A673 (cell line): ENCODE measurements around the gene CYCS. TPM values are rescaled to one million over a fixed set of nuclear protein-coding genes. Genes with fewer than 3 reads are reported as not detected.

ENCODE experiments used
- BruUV-seq: library from RNA; stranded (reverse); fragments of 400-500 nt; replicated peaks from 2 replicates; lab custom pipeline; 2021; lab: Mats Ljungman, UMichigan
- CTCF ChIA-PET: fragments of 300-600 bp; sonication (Branson Sonifier 250); formaldehyde crosslinking; loops from one replicate; lab custom pipeline; 2022; ENCODE audit warnings: antibody characterized with exemption; lab: Charles Lee
- POLR2A ChIA-PET: fragments of 300-600 bp; sonication (Branson Sonifier 250); formaldehyde crosslinking; loops from one replicate; lab custom pipeline; 2022; ENCODE audit warnings: antibody characterized with exemption; ENCODE audit not compliant: low non-redundant PET; lab: Charles Lee
- DNase-seq: peaks from one replicate; pipeline ENCODE4 v3.0.0-alpha.2; 2015; ENCODE audit warnings: low spot score
- H3K27ac ChIP-seq: fragments of 200-600 bp; sonication (generic); 2 replicates; pipeline ENCODE4 v1.5.1; 2016; ENCODE audit warnings: mixed run types, low read depth, mild to moderate bottlenecking, mixed read lengths, antibody characterized with exemption, low read length; ENCODE audit not compliant: poor library complexity, severe bottlenecking
- H3K27me3 ChIP-seq: fragments of 200-600 bp; sonication (generic); replicated peaks from 2 replicates; pipeline ENCODE4 v1.6.1; 2017; ENCODE audit warnings: mixed run types, low read depth, mild to moderate bottlenecking, mixed read lengths, antibody characterized with exemption, low read length; ENCODE audit not compliant: insufficient read depth, poor library complexity
- H3K36me3 ChIP-seq: fragments of 200-600 bp; sonication (generic); 2 replicates; pipeline ENCODE4 v1.6.1; 2016; ENCODE audit warnings: mixed run types, mild to moderate bottlenecking, mixed read lengths, antibody characterized with exemption, low read length; ENCODE audit not compliant: insufficient read depth, poor library complexity, severe bottlenecking
- H3K4me1 ChIP-seq: fragments of 200-600 bp; sonication (generic); 2 replicates; pipeline ENCODE4 v1.6.1; 2017; ENCODE audit warnings: mixed run types, mild to moderate bottlenecking, mixed read lengths, antibody characterized with exemption, low read length; ENCODE audit not compliant: insufficient read depth, poor library complexity, severe bottlenecking
- H3K4me3 ChIP-seq: fragments of 200-600 bp; sonication (generic); 2 replicates; pipeline ENCODE4 v1.5.1; 2016; ENCODE audit warnings: low read depth, mixed run types, mild to moderate bottlenecking, mixed read lengths, low read length; ENCODE audit not compliant: poor library complexity, severe bottlenecking
- H3K9me3 ChIP-seq: fragments of 200-600 bp; sonication (generic); 2 replicates; pipeline ENCODE4 v1.6.1; 2016; ENCODE audit warnings: mixed run types, low read depth, mild to moderate bottlenecking, mixed read lengths, antibody characterized with exemption, low read length; ENCODE audit not compliant: poor library complexity, severe bottlenecking
- intact Hi-C: fragments of 100-400 bp; cut with micrococcal nuclease; formaldehyde crosslinking; loops from one replicate; pipeline ENCODE4 v1.10.0; 2022; ENCODE audit not compliant: unreplicated experiment
- total RNA-seq: library from RNA; stranded (reverse); gene quantifications from 2 replicates; pipeline ENCODE4 v1.2.3, GENCODE V29; 2021
- TF ChIP-seq, protein P1 (sequence below): fragments of 300-800, 200-600 bp; sonication (generic); conservative IDR thresholded peaks from 2 replicates; pipeline ENCODE4 v1.5.1; 2017; ENCODE audit warnings: low read depth, mild to moderate bottlenecking, antibody characterized with exemption, low read length, moderate library complexity, mixed read lengths

CYCS gene
- total RNA-seq, 1 experiment from 2014 or later, result 350 TPM

DNA sequence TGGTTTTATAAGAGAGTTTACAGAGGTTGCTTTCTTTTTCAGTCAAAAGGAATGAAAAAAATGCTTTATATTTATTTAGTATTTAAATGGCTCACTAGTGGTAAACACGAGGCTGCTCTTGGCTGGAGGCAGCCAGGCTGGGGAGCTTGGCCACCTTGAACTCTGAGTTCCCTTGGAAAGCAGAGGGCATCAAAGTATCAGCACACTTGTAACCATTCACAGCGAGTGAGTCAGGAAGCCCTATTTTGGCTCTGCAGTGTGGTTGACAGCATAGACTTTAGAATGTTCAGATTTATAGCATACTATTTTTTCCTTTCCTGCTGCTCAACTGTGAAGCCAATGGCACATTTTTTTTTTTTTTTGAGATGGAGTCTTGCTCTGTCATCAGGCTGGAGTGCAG is 51.6 kb downstream of the CYCS start:
- no TSS peak for BruUV-seq
- no peak for DNase-seq
- H3K4me1 ChIP-seq, result peaks cover 3% of the 10 kb centered on the region
- no peaks in the 10 kb centered on the region for H3K9me3 ChIP-seq
- no peak overlapping the region for H3K27ac ChIP-seq
- ChIA-PET POLR2A (no interaction called here), CTCF (no interaction called here)
- TF ChIP-seq, protein P1, sequence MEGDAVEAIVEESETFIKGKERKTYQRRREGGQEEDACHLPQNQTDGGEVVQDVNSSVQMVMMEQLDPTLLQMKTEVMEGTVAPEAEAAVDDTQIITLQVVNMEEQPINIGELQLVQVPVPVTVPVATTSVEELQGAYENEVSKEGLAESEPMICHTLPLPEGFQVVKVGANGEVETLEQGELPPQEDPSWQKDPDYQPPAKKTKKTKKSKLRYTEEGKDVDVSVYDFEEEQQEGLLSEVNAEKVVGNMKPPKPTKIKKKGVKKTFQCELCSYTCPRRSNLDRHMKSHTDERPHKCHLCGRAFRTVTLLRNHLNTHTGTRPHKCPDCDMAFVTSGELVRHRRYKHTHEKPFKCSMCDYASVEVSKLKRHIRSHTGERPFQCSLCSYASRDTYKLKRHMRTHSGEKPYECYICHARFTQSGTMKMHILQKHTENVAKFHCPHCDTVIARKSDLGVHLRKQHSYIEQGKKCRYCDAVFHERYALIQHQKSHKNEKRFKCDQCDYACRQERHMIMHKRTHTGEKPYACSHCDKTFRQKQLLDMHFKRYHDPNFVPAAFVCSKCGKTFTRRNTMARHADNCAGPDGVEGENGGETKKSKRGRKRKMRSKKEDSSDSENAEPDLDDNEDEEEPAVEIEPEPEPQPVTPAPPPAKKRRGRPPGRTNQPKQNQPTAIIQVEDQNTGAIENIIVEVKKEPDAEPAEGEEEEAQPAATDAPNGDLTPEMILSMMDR, result no peak
- no peaks in the 10 kb centered on the region for H3K36me3 ChIP-seq
- H3K27me3 ChIP-seq, result no peaks in the 10 kb centered on the region
- H3K4me3 ChIP-seq, result no peak overlapping the region
- intact Hi-C loops, result loop anchor here (5.0 kb wide), 1 partner anchor 91 kb away; the partner anchor contains the start of gene OSBPL3

Other genes starting within 250 kb of the CYCS start
- 17.1 and 21.4 TPM in 2 replicates for gene OSBPL3, start 145.1 kb downstream of the CYCS start, total RNA-seq
- gene NPVF, start 103.2 kb upstream of the CYCS start, total RNA-seq, result not detected in 2 replicates